HG03108 (cell line): Measurements from ENCODE around the gene KLHDC2.
A peak's percentile ranks its signal among the peaks of the same experiment; 100 is the strongest.
"Not testable (repeated sequence)": the region's sequence is repeated elsewhere in the genome, so short reads cannot be mapped to it uniquely, and the experiment has no call there.

Source experiments
- ATAC-seq: cut with Tn5 transposase; IDR thresholded peaks from one replicate; pipeline ENCODE4 v1.9.1; 2021; ENCODE audit warnings: moderate library complexity; ENCODE audit not compliant: unreplicated experiment

The KLHDC2 gene, protein sequence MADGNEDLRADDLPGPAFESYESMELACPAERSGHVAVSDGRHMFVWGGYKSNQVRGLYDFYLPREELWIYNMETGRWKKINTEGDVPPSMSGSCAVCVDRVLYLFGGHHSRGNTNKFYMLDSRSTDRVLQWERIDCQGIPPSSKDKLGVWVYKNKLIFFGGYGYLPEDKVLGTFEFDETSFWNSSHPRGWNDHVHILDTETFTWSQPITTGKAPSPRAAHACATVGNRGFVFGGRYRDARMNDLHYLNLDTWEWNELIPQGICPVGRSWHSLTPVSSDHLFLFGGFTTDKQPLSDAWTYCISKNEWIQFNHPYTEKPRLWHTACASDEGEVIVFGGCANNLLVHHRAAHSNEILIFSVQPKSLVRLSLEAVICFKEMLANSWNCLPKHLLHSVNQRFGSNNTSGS

GRCh38 chr14:49767571-49768300 lies at the start of gene KLHDC2:
Gene KLHDC2 (plus strand): TSS chr14:49768153. CDS start chr14:49768469, 316 bp downstream.
- ATAC-seq = peak; percentile 94

GRCh38 chr14:49720744-49721143 lies 47.2 kb upstream of the KLHDC2 start:
- no peak for ATAC-seq

GRCh38 chr14:49721733-49722435 lies 46.1 kb upstream of the KLHDC2 start:
- not testable (repeated sequence) for ATAC-seq

- no peak for ATAC-seq
Observed at GRCh38 chr14:49727171-49727570, 40.8 kb upstream of the KLHDC2 start.

DNA sequence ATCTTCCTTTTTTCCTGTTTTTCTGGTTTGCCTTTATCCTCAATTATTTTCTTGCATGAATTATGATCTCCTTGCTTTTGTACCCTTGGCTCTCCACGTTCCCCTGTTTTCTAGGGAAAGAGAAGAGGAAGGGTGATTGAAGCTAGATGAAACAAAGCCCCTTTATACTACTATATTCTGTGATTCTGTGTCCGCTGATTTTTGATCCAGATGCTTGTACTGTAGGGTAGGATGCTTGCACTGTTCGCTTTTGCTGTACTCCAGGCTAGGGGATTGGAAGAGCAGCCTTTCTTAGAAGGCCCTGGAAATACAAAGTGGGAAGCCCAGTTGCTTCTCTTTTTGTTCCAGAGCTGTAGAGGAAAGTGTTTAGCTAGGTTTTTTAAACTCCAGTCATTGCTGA lies 35.1 kb upstream of the KLHDC2 start:
- ATAC-seq = no peak

DNA sequence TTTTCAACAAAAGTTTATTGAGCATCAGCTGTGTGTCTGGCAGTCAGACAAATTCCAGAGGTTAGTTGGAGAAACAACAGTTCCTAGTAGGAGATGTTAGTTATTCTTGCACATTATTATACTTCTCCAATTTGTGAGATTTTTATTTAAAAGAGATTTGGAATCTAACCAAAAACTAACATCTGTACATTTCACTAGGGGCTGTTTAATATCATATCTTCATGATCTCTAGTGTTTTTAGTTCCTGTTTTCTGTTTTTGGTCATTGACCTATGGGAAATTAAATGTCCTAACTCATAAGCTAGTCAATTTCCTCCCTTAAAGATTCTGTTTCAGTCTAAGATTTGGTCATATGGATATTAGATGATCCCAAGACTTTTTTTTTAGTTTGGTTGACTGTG lies 34.1 kb upstream of the KLHDC2 start:
- ATAC-seq = no peak

GRCh38 chr14:49735669-49736068 lies 32.3 kb upstream of the KLHDC2 start:
- not testable (repeated sequence) for ATAC-seq

- ATAC-seq = no peak
Observed at GRCh38 chr14:49745191-49745590, 22.8 kb upstream of the KLHDC2 start.

GRCh38 chr14:49746476-49746875 lies 21.5 kb upstream of the KLHDC2 start:
- not testable (repeated sequence) for ATAC-seq

- no peak for ATAC-seq
Observed at GRCh38 chr14:49754570-49755097, 13.3 kb upstream of the KLHDC2 start.

DNA sequence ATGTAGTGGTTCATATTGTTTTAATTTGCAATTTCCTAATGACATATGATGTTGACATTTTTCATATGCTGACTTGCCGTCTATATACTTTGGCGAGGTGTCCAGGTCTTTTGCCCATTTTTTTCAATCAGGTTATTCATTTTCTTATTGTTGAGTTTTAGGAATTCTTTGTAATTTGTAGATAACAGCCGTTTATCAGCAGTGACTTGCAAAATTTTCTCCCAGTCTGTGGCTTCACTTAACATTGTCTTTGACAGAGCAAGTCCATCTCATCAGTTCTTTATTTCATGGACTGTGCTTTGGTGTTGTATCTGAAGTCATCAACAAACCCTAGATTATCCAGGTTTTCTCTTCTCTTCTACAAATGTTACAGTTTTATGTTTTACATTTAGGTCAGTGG lies 12.6 kb upstream of the KLHDC2 start:
- no peak for ATAC-seq

GRCh38 chr14:49761839-49762551 lies 6.0 kb upstream of the KLHDC2 start:
- no peak for ATAC-seq

GRCh38 chr14:49766839-49767238 lies 1.1 kb upstream of the KLHDC2 start:
- ATAC-seq = no peak

GRCh38 chr14:49767270-49767570 lies 733 bp upstream of the KLHDC2 start:
- no peak for ATAC-seq

DNA sequence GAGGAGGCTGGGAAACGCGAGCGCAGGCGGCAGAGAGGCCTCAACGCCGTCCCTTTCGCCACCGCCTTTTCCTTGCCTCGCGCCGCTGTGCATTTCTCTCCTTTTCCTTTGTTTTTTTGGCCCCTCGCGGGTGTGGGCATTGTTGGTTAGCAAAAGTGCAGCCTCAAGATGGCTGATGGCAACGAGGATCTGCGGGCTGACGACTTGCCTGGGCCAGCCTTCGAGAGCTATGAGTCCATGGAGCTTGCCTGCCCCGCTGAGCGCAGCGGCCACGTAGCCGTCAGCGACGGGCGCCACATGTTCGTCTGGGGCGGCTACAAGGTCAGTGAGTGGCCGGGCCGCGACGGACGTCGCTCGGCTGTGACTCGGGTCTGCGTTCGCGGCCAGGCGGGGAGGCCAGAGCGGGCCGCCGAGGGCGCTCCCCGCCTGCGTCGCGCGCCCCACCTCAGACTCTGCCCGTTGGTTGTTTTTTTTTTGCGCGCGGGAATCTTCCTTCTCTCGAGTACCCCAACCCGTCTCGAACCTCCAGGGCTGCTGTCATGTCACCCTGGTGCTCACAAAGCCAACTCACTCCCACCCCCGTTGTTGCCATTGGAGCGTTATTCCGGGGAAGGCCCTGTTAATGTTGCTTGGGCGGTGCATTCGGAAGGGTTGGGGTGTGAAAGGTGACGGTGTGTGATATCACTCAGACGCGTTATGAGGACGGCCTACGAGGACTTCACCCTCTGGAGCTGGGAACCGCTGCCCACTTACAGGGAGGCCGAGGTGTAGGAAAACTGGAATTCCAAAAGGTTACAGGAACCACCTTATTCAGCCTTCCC lies 558 bp downstream of the KLHDC2 start:
- peak; percentile 33 for ATAC-seq

DNA sequence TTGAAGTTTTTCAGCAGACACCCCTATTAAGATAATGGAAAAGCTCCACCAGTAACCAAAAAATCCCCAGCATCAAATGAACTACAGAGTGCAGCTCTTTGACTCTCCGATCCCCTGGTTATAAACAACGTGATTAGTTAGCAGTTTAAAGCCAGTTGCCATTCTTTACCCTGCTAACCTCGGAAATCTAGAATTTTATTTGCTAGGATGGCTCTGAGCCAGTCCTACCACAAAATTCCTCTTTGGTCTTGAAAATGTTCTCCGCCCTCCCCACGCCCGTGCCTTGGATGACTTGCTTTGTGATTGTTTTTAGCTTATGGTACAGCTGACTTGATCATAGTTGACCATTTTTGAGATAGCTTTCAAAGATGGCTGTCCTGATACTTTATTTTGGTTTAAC lies 1.2 kb downstream of the KLHDC2 start:
- no peak for ATAC-seq

DNA sequence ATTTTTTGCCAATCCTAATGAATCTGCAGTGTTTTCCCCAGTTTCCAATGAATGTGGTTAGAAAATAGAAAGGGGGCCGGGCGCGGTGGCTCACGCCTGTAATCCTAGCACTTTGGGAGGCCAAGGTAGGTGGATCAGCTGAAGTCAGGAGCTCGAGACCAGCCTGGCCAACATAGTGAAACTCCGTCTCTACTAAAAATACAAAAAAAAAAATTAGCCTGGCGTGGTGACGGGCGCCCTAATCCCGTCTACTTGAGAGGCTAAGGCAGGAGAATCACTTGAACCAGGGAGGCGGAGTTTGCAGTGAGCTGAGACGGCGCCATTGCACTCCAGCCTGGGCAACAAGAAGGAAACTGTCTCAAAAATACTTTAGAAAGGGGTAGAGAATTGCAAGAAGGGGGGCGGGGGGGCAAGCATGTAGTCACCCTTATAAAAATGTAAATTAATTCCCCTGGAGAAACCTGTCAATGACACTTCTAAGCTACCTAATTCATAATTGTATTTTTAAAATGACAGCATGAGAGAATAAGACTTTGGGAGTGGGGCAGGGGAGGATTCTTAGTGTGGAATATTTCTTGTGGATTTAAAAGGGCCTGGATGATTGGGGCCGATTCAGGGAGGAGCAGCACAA lies 1.7 kb downstream of the KLHDC2 start:
- ATAC-seq = no peak

GRCh38 chr14:49770212-49770817 lies 2.4 kb downstream of the KLHDC2 start:
- no peak for ATAC-seq

DNA sequence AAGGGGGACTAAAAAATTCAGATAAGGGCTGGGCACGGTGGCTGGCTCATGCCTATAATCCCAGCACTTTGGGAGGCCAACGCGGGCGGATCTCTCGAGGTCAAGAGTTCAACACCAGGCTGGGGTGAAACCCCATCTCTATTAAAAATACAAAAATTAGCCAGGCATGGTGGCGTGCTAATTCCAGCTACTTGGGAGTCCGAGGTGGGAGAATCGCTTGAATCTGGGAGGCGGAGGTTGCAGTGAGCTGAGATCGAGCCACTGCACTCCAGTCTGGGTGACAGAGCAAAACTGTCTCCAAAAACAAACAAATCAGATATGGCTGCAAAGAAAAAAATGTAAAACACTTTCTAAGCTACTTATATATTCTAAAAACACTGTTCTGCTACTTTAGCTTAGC lies 3.7 kb downstream of the KLHDC2 start:
- not testable (repeated sequence) for ATAC-seq
